Measurements from ENCODE around the gene ARHGAP26. TPM values are rescaled to one million over a fixed set of nuclear protein-coding genes. Genes with fewer than 3 reads are reported as not detected.
A peak's percentile ranks its signal among the peaks of the same experiment; 100 is the strongest.

Gene ARHGAP26
- total and polyA plus RNA-seq, 7 donors = 2.5 to 28.7 (median 12.0) TPM

DNA sequence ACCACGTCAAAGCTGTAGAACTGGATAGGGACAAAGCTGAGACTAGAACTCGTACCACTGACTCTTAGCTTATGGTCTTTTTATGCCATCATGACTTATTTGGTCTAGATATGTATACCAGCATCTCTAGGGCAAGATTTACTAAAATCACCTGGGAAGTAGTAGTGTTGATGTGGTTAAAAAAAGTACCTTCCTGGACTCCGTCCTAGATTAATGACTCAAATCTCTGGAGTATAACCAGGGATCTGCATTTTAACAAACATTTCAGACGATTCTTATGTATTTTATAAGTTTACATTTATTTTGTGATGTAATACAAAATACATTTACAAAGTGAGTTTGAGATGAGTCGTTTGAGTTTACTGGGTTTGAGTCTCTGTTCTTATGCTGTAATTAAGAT is 68.7 kb downstream of the ARHGAP26 start:
- Histone ChIP-seq H3K27me3 (ENCODE audit: insufficient read depth in 3 of 3, low read length in 2 of 3) (no peaks in the 10 kb centered on the region), H3K4me1 (peaks cover 31% of the 10 kb centered on the region), H3K9me3 (no peaks in the 10 kb centered on the region), H3K4me3 (no peak overlapping the region), H3K27ac (no peak overlapping the region), H3K36me3 (ENCODE audit: insufficient read depth in 1 of 2, low read depth in 1 of 2) (no peaks in the 10 kb centered on the region)
- 73 to 86% (median 80%) methylated on average over 5 of the region's 5 CpGs for WGBS, 3 donors
- intact Hi-C loops (cut with DNase I) = no loop called here
- DNase-seq (no peak), ATAC-seq (no peak)
- TF ChIP-seq, protein P1, sequence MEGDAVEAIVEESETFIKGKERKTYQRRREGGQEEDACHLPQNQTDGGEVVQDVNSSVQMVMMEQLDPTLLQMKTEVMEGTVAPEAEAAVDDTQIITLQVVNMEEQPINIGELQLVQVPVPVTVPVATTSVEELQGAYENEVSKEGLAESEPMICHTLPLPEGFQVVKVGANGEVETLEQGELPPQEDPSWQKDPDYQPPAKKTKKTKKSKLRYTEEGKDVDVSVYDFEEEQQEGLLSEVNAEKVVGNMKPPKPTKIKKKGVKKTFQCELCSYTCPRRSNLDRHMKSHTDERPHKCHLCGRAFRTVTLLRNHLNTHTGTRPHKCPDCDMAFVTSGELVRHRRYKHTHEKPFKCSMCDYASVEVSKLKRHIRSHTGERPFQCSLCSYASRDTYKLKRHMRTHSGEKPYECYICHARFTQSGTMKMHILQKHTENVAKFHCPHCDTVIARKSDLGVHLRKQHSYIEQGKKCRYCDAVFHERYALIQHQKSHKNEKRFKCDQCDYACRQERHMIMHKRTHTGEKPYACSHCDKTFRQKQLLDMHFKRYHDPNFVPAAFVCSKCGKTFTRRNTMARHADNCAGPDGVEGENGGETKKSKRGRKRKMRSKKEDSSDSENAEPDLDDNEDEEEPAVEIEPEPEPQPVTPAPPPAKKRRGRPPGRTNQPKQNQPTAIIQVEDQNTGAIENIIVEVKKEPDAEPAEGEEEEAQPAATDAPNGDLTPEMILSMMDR (IDR thresholded peaks at IDR 0.05) = no peak

DNA sequence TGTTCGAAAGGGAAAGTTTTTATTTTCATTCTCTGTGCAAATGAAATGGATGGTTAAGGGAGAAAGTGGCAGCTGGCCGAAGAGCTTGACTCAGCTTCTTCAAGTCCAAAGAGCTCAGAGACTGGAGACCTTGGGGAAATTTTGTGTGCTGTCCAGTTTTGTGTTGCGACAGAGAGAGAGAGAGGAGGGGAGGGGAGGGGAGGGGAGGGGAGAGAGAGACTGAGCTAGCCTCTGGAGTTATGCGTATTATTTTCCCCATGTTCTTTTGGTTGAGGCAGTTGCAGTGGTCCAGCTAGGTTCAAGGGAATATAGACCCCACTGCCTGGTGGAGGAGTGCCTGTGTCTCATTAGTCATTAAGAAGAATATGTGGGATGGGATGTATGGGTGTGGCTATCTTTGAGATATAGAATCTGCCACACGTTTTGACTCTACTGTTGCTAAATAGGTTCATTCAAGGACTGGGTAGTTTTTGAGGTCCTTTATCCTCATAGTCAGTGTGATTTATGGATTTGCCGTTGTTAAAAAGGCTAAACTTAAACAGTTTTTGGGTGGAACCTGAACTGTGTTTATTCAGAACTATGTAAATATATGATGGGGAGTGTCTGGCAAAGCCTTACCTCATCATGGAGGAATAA is 69.7 kb downstream of the ARHGAP26 start:
- Histone ChIP-seq H3K4me1 (peaks cover 41% of the 10 kb centered on the region), H3K36me3 (ENCODE audit: insufficient read depth in 1 of 2, low read depth in 1 of 2) (no peaks in the 10 kb centered on the region), H3K9me3 (no peaks in the 10 kb centered on the region), H3K4me3 (no peak overlapping the region), H3K27me3 (ENCODE audit: insufficient read depth in 3 of 3, low read length in 2 of 3) (no peaks in the 10 kb centered on the region), H3K27ac (no peak overlapping the region)
- DNase-seq = peak; percentile 74 to 79
- TF ChIP-seq, protein P1 (IDR thresholded peaks at IDR 0.05) = no peak
- 56 to 75% (median 63%) methylated on average over 5 to 6 of the region's 6 CpGs for WGBS, 3 donors
- peak in 3 of 4 donors; percentile 34 to 51 (median 40) for ATAC-seq
- intact Hi-C loops (cut with DNase I) = no loop called here

DNA sequence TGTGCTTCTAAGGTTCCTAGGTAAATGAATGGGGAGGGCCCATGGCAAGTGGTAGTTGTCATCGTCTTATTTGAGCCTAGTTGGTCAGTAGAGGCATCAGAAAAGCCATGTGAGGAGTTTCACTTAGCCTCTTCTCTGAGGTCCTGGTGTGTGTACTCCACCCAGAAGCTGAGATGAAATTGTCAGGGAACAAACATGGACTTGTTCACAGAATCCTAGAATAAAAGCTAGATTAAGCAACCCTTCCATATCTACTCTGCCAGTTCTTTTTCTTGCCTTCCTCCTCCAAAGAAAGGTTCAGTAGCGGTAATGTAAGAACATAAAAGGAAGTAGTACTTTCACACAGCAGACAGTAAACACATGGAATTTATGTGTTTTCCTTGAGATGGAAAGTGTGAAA is 70.4 kb downstream of the ARHGAP26 start:
- DNase-seq = no peak
- H3K27me3 ChIP-seq (ENCODE audit: insufficient read depth in 3 of 3, low read length in 2 of 3) = no peaks in the 10 kb centered on the region
- H3K4me3 ChIP-seq = no peak overlapping the region
- TF ChIP-seq, protein P1 (IDR thresholded peaks at IDR 0.05) = no peak
- H3K36me3 ChIP-seq (ENCODE audit: insufficient read depth in 1 of 2, low read depth in 1 of 2) = no peaks in the 10 kb centered on the region
- no peak overlapping the region for H3K27ac ChIP-seq
- 87 to 89% (median 89%) methylated on average over 2 of the region's 2 CpGs for WGBS, 3 donors
- intact Hi-C loops (cut with DNase I) = no loop called here
- peaks cover 49% of the 10 kb centered on the region for H3K4me1 ChIP-seq
- no peaks in the 10 kb centered on the region for H3K9me3 ChIP-seq
- ATAC-seq = peak in 1 of 4 donors; percentile 29

DNA sequence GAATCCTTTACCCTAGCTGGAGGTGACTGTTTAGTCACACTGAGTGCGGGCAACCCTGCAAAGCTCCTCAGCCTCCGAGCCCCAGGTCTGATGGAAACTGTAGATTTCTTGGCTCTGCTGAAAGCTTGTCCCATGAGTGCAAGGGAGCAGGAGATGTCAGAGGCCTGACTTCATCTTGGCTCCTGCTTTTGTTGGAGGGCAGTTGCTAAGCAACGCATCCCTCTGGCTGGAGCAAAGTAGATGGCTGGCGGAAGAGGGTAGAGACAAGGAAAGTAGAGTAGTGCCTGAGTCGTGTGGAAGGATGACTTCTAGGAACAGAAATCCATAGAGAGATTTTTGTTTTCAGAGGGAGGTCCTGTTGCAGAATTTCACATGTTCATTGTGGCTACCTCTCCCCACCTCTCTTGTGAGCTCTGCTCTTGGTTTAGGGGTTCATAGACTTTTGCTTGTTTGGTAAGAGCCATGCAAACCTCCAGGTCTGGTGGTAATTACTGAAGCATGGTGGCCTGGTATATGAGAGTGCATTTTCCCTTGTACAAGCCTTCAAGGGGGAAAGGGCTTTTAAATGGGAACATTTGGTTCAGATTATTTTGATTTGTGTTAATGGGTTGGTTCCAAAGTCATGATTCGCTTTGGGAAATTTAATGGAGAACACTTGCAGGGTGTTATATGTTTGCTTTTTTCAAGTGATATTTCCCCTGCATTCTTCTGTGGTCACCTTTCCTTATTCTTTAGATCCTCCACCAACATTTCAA is 71.5 kb downstream of the ARHGAP26 start:
- intact Hi-C loops (cut with DNase I) = no loop called here
- Histone ChIP-seq H3K27me3 (ENCODE audit: insufficient read depth in 3 of 3, low read length in 2 of 3) (no peaks in the 10 kb centered on the region), H3K4me3 (no peak overlapping the region), H3K9me3 (no peaks in the 10 kb centered on the region), H3K36me3 (ENCODE audit: insufficient read depth in 1 of 2, low read depth in 1 of 2) (no peaks in the 10 kb centered on the region), H3K4me1 (peaks cover 60% of the 10 kb centered on the region), H3K27ac (no peak overlapping the region)
- ATAC-seq (peak; percentile 68 to 85 (median 80)), DNase-seq (peak; percentile 36 to 58)
- 13 to 18% (median 15%) methylated on average over 6 of the region's 6 CpGs for WGBS, 3 donors
- TF ChIP-seq, protein P1 (IDR thresholded peaks at IDR 0.05) = no peak
